Measurements from ENCODE around the gene TMEM208.
A peak's percentile ranks its signal among the peaks of the same experiment; 100 is the strongest.

The TMEM208 gene

GRCh38 chr16:67269766-67270165, 42.8 kb downstream of the TMEM208 start:
- Mint-ChIP-seq H3K4me3 (no peak overlapping the region), H3K27me3 (no peaks in the 10 kb centered on the region), H3K36me3 (no peaks in the 10 kb centered on the region), H3K9me3 (no peaks in the 10 kb centered on the region), H3K27ac (no peak overlapping the region), H3K4me1 (no peaks in the 10 kb centered on the region)
- no peak for ATAC-seq (ENCODE audit: low read depth)
- no peak for DNase-seq (ENCODE audit: low spot score in 2 of 2)

- ATAC-seq (ENCODE audit: low read depth) = no peak
- H3K9me3 Mint-ChIP-seq = no peaks in the 10 kb centered on the region
- peaks cover 3% of the 10 kb centered on the region for H3K36me3 Mint-ChIP-seq
- no peak overlapping the region for H3K27ac Mint-ChIP-seq
- H3K4me1 Mint-ChIP-seq = peaks cover 2% of the 10 kb centered on the region
- H3K4me3 Mint-ChIP-seq = no peak overlapping the region
- no peak for DNase-seq (ENCODE audit: low spot score in 2 of 2)
- no peaks in the 10 kb centered on the region for H3K27me3 Mint-ChIP-seq
These were observed 44.0 kb downstream of the TMEM208 start for GRCh38 chr16:67270931-67271338.

- peaks cover 2% of the 10 kb centered on the region for H3K4me1 Mint-ChIP-seq
- H3K27ac Mint-ChIP-seq = no peak overlapping the region
- DNase-seq (ENCODE audit: low spot score in 2 of 2) = no peak
- H3K9me3 Mint-ChIP-seq = no peaks in the 10 kb centered on the region
- no peak for ATAC-seq (ENCODE audit: low read depth)
- H3K4me3 Mint-ChIP-seq = no peak overlapping the region
- H3K36me3 Mint-ChIP-seq = peaks cover 5% of the 10 kb centered on the region
- no peaks in the 10 kb centered on the region for H3K27me3 Mint-ChIP-seq
These were observed 44.5 kb downstream of the TMEM208 start for GRCh38 chr16:67271446-67271845.

- H3K9me3 Mint-ChIP-seq = no peaks in the 10 kb centered on the region
- peaks cover 2% of the 10 kb centered on the region for H3K4me1 Mint-ChIP-seq
- ATAC-seq (ENCODE audit: low read depth) (no peak), DNase-seq (ENCODE audit: low spot score in 2 of 2) (no peak)
- H3K27ac Mint-ChIP-seq = no peak overlapping the region
- no peak overlapping the region for H3K4me3 Mint-ChIP-seq
- H3K27me3 Mint-ChIP-seq = no peaks in the 10 kb centered on the region
- H3K36me3 Mint-ChIP-seq = peaks cover 7% of the 10 kb centered on the region
These were observed 48.4 kb downstream of the TMEM208 start for GRCh38 chr16:67275321-67275720.

GRCh38 chr16:67277294-67277998, 50.5 kb downstream of the TMEM208 start:
- no peaks in the 10 kb centered on the region for H3K27me3 Mint-ChIP-seq
- H3K9me3 Mint-ChIP-seq = no peaks in the 10 kb centered on the region
- H3K4me1 Mint-ChIP-seq = peaks cover 2% of the 10 kb centered on the region
- no peak for DNase-seq (ENCODE audit: low spot score in 2 of 2)
- peaks cover 7% of the 10 kb centered on the region for H3K36me3 Mint-ChIP-seq
- peak overlapping the region; percentile 38 for H3K27ac Mint-ChIP-seq
- ATAC-seq (ENCODE audit: low read depth) = no peak
- H3K4me3 Mint-ChIP-seq = peak overlapping the region; percentile 69

- ATAC-seq (ENCODE audit: low read depth) = no peak
- Mint-ChIP-seq H3K27ac (peak overlapping the region; percentile 38), H3K9me3 (no peaks in the 10 kb centered on the region), H3K4me1 (peaks cover 2% of the 10 kb centered on the region), H3K27me3 (no peaks in the 10 kb centered on the region), H3K36me3 (peaks cover 7% of the 10 kb centered on the region), H3K4me3 (peak overlapping the region; percentile 78)
- no peak for DNase-seq (ENCODE audit: low spot score in 2 of 2)
These were observed 51.3 kb downstream of the TMEM208 start for GRCh38 chr16:67277999-67278772.

Measured in memory B cell (primary cell).